Cardiac muscle cell (in vitro differentiated cells and primary cell): Measurements from ENCODE around the gene SPPL2B. TPM values are rescaled to one million over a fixed set of nuclear protein-coding genes. Genes with fewer than 3 reads are reported as not detected.

Experiments
- DNase-seq, 2 donors: peaks; one replicate each; pipeline versions ENCODE4 v3.0.0 to v3.0.0-alpha.2; 2010 to 2017; ENCODE audit warnings: low read depth in 1 of 2, low spot score in 1 of 2
- H3K27ac ChIP-seq: fragments of 200-600 bp; sonication (generic); 2 replicates; pipeline ENCODE4 v1.5.1; 2016
- H3K27me3 ChIP-seq: fragments of 200-600 bp; sonication (generic); 2 replicates; pipeline ENCODE4 v1.6.0; 2016; ENCODE audit warnings: control low read depth
- H3K36me3 ChIP-seq: fragments of 200-600 bp; sonication (generic); 2 replicates; pipeline ENCODE4 v1.5.1; 2016; ENCODE audit warnings: control low read depth
- H3K4me1 ChIP-seq: fragments of 200-600 bp; sonication (generic); 2 replicates; pipeline ENCODE4 v1.8.1; 2017; ENCODE audit warnings: low read depth, mild to moderate bottlenecking, mixed run types
- H3K4me3 ChIP-seq: fragments of 200-600 bp; sonication (generic); 2 replicates; pipeline ENCODE4 v1.5.1; 2016; ENCODE audit warnings: mild to moderate bottlenecking
- H3K9me3 ChIP-seq: fragments of 200-600 bp; sonication (generic); 2 replicates; pipeline ENCODE4 v1.5.1; 2017; ENCODE audit warnings: low read depth, mild to moderate bottlenecking, control low read depth
- polyA plus RNA-seq: library from polyadenylated mRNA; unstranded; fragments of >200 nt; fragmentation: Nextera tagmentation; extraction: Ambion mirVana; gene quantifications from 2 replicates; pipeline ENCODE4 v1.2.1, GENCODE V29; 2016
- total RNA-seq: library from RNA; depleted of rRNA; stranded (reverse); fragments of >200 nt; gene quantifications from 2 replicates; pipeline ENCODE4 v1.2.3, GENCODE V29; 2016
- TF ChIP-seq, protein P1 (sequence below): IDR thresholded peaks from 2 replicates; pipeline ENCODE4 v1.5.1; 2012; ENCODE audit warnings: low read depth, mild to moderate bottlenecking, low read length

SPPL2B gene
- total and polyA plus RNA-seq, 2 experiments from 2014 or later = 90.9 to 132 TPM

GRCh38 chr19:2289714-2290435 is 38.6 kb upstream of the SPPL2B start:
- H3K4me1 ChIP-seq = peaks cover 4% of the 10 kb centered on the region
- TF ChIP-seq, protein P1, sequence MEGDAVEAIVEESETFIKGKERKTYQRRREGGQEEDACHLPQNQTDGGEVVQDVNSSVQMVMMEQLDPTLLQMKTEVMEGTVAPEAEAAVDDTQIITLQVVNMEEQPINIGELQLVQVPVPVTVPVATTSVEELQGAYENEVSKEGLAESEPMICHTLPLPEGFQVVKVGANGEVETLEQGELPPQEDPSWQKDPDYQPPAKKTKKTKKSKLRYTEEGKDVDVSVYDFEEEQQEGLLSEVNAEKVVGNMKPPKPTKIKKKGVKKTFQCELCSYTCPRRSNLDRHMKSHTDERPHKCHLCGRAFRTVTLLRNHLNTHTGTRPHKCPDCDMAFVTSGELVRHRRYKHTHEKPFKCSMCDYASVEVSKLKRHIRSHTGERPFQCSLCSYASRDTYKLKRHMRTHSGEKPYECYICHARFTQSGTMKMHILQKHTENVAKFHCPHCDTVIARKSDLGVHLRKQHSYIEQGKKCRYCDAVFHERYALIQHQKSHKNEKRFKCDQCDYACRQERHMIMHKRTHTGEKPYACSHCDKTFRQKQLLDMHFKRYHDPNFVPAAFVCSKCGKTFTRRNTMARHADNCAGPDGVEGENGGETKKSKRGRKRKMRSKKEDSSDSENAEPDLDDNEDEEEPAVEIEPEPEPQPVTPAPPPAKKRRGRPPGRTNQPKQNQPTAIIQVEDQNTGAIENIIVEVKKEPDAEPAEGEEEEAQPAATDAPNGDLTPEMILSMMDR = no peak
- no peaks in the 10 kb centered on the region for H3K9me3 ChIP-seq
- no peaks in the 10 kb centered on the region for H3K36me3 ChIP-seq
- H3K4me3 ChIP-seq = peak overlapping the region; percentile 2
- no peak for DNase-seq
- H3K27me3 ChIP-seq = peaks cover 100% of the 10 kb centered on the region
- H3K27ac ChIP-seq = no peak overlapping the region

GRCh38 chr19:2290441-2291184 is 37.9 kb upstream of the SPPL2B start:
- Histone ChIP-seq H3K27ac (no peak overlapping the region), H3K4me3 (peak overlapping the region; percentile 14), H3K27me3 (peaks cover 93% of the 10 kb centered on the region), H3K4me1 (peaks cover 4% of the 10 kb centered on the region), H3K9me3 (no peaks in the 10 kb centered on the region), H3K36me3 (no peaks in the 10 kb centered on the region)
- DNase-seq = no peak
- TF ChIP-seq, protein P1 = no peak

DNA sequence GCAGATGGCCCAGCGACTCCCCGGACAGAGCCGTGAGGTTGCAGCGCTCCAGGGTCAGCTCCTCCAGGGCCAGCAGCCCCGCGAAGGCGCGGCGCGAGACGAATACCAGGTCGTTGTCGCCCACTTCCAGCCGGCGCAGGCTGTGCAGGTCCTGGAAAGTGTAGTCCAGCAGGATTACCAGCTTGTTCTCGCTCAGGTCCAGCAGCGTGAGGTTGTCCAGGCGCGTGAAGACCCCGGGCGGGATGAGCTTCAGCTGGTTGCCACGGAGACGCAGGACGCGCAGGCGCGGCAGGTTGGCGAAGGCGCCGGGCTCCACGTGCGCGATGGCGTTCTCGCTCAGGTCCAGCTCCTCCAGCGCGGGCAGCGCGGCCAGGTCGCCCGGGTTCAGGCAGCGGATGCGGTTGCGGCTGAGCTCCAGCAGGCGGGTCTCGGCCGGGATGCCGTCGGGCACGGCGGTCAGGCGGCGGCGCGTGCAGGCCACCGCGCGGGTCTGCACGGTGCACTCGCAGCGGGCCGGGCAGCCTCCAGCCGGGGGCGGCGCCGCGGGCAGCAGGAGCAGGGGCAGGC is 37.2 kb upstream of the SPPL2B start:
- no peaks in the 10 kb centered on the region for H3K9me3 ChIP-seq
- H3K4me1 ChIP-seq = peaks cover 4% of the 10 kb centered on the region
- peaks cover 90% of the 10 kb centered on the region for H3K27me3 ChIP-seq
- TF ChIP-seq, protein P1 = no peak
- DNase-seq = peak in 1 of 2 donors; percentile 77
- peak overlapping the region; percentile 14 for H3K4me3 ChIP-seq
- H3K27ac ChIP-seq = no peak overlapping the region
- H3K36me3 ChIP-seq = no peaks in the 10 kb centered on the region

DNA sequence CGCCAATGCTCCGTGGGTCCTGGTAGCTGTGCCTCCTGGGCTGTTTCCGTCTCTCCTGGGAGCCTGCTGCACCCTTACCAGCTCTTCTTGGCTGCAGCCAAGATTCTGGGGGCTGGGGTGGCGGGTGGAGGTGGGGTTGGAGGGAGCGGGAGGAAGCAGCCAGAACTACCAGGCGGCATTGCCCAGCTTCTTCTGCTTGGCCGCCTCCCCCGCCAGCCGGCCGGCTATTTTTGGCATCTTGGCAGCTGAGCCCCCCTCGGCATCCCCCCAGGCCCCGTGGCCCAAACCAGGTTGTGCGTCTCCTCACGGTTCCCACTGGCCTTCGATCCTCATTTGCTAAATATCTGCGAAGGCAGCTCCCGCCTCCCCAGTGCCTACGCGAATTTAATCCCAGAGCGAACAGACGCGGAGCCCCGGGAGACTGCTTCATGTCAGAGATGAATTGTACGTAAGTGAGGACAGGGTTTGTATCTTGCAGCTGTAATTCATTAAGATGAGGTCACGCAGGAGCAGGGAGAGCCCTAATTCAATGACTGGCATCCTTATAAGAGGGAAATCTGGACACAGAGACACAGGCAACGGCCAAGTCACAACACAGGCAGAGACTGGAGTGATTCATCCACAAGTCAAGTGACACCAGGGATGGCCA is 33.7 kb upstream of the SPPL2B start:
- H3K4me1 ChIP-seq = peaks cover 4% of the 10 kb centered on the region
- H3K27ac ChIP-seq = no peak overlapping the region
- H3K36me3 ChIP-seq = no peaks in the 10 kb centered on the region
- H3K27me3 ChIP-seq = peaks cover 55% of the 10 kb centered on the region
- no peaks in the 10 kb centered on the region for H3K9me3 ChIP-seq
- no peak overlapping the region for H3K4me3 ChIP-seq
- TF ChIP-seq, protein P1 = no peak
- peak in 1 of 2 donors; percentile 81 for DNase-seq

- DNase-seq = no peak
- H3K36me3 ChIP-seq = no peaks in the 10 kb centered on the region
These were observed 32.3 kb upstream of the SPPL2B start for GRCh38 chr19:2296141-2296540.

More at GRCh38 chr19:2296141-2296540, 32.3 kb upstream of the SPPL2B start:
- Histone ChIP-seq H3K4me3 (no peak overlapping the region), H3K9me3 (no peaks in the 10 kb centered on the region), H3K4me1 (no peaks in the 10 kb centered on the region), H3K27ac (no peak overlapping the region), H3K27me3 (peaks cover 42% of the 10 kb centered on the region)
- TF ChIP-seq, protein P1 = no peak
